NCI-H446 (cell line): ENCODE data around the gene LEPR.
"Not testable (repeated sequence)": the region's sequence is repeated elsewhere in the genome, so short reads cannot be mapped to it uniquely, and the experiment has no call there.

Source experiments
- DNase-seq, 2 experiments: peaks; one replicate each; lab custom pipeline; 2025; lab: John Stamatoyannopoulos, UW

The LEPR gene

GRCh38 chr1:65420590-65421350, at the start of gene LEPR, which contains the start of gene LEPROT:
Gene LEPR (plus strand): TSS chr1:65420668. CDS start chr1:65565566, 144,898 bp downstream.
Gene LEPROT (plus strand): TSS chr1:65420668. CDS start chr1:65420725, 57 bp downstream.
- DNase-seq = peak in 1 of 2 experiments; percentile 90

- no peak for DNase-seq
These were observed 48.9 kb upstream of the LEPR start for GRCh38 chr1:65371544-65371943.

- no peak for DNase-seq
These were observed 47.9 kb upstream of the LEPR start for GRCh38 chr1:65372557-65372956.

- no peak for DNase-seq
These were observed 42.8 kb upstream of the LEPR start for GRCh38 chr1:65377496-65378246.

GRCh38 chr1:65378247-65378946, 42.1 kb upstream of the LEPR start:
- no peak for DNase-seq

- not testable (repeated sequence) for DNase-seq
These were observed 36.0 kb upstream of the LEPR start for GRCh38 chr1:65384426-65384825.

GRCh38 chr1:65386439-65386838, 34.0 kb upstream of the LEPR start:
- DNase-seq = peak; percentile 33 to 78

GRCh38 chr1:65387821-65388220, 32.6 kb upstream of the LEPR start:
- no peak for DNase-seq

- DNase-seq = no peak
These were observed 31.4 kb upstream of the LEPR start for GRCh38 chr1:65388908-65389695.

GRCh38 chr1:65392497-65392896, 28.0 kb upstream of the LEPR start:
- DNase-seq = no peak

- DNase-seq = no peak
These were observed 27.1 kb upstream of the LEPR start for GRCh38 chr1:65393347-65393746.

GRCh38 chr1:65393928-65394327, 26.5 kb upstream of the LEPR start:
- no peak for DNase-seq

GRCh38 chr1:65395887-65396612, 24.4 kb upstream of the LEPR start:
- DNase-seq = no peak

GRCh38 chr1:65398083-65398482, 22.4 kb upstream of the LEPR start:
- no peak for DNase-seq

- no peak for DNase-seq
These were observed 21.5 kb upstream of the LEPR start for GRCh38 chr1:65399003-65399402.

GRCh38 chr1:65401612-65402011, 18.9 kb upstream of the LEPR start:
- no peak for DNase-seq

- DNase-seq = no peak
These were observed 15.5 kb upstream of the LEPR start for GRCh38 chr1:65404941-65405340.

- no peak for DNase-seq
These were observed 12.6 kb upstream of the LEPR start for GRCh38 chr1:65407877-65408276.

- DNase-seq = no peak
These were observed 11.2 kb upstream of the LEPR start for GRCh38 chr1:65409314-65409713.

GRCh38 chr1:65409816-65410326, 10.6 kb upstream of the LEPR start:
- no peak for DNase-seq
